K562 (cell line): ENCODE measurements around the gene ATXN1.

ENCODE experiments used
- CHD1 ChIP-seq: fragments of 200-600 bp; sonication (generic); IDR thresholded peaks from one replicate; pipeline ENCODE4 v1.6.1; 2012; ENCODE audit warnings: mild to moderate bottlenecking, moderate library complexity, low read length, inconsistent platforms
- RBM39 ChIP-seq: fragments of 200-400 bp; formaldehyde crosslinking; optimal IDR thresholded peaks from 2 replicates; pipeline ENCODE3; 2018; ENCODE audit warnings: low read depth, low read length
- TF ChIP-seq, protein P1 (sequence below), 3 experiments: IDR thresholded peaks in 2 of 3; conservative IDR thresholded peaks in 1 of 3; 2 replicates each; pipeline ENCODE4 v1.5.1; 2011 to 2012; ENCODE audit warnings: low read length in 3 of 3, mild to moderate bottlenecking in 3 of 3, control low read depth in 2 of 3, improper control_type of control experiment in 1 of 3, inconsistent platforms in 1 of 3, low read depth in 1 of 3, mixed read lengths in 1 of 3, moderate library complexity in 1 of 3; ENCODE audit not compliant: insufficient read depth in 2 of 3

DNA sequence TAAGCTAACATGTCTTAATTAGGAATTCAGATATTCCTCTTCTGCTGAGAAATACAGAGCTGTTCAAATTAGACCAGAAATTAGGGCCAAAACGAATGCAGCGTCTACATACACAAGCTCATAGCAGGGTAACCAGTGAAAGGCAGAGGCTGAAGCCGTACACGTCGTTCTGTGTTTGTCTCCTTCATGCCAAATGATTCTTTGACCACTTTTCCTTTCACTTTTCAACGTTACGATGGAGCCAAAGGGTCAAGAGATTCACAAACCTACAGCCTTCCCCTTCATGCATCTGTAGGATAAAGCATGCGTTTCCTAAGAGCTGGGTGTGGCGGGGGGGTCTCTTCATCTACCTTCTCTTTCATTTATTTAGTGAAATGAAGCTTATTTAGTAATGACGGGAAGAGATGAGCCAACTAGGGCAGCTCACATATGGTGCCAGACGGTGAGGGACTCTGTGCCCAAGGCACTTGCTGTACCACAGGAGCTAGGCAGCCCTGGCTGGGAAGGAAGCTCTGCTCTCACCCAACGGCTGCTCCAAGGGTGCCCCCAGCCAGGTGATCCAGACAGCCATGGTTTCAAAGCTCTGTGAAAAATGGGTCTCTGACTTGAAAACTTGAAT is 178.0 kb downstream of the ATXN1 start:
- TF ChIP-seq RBM39 (no peak), CHD1 (no peak)
- TF ChIP-seq, protein P1, sequence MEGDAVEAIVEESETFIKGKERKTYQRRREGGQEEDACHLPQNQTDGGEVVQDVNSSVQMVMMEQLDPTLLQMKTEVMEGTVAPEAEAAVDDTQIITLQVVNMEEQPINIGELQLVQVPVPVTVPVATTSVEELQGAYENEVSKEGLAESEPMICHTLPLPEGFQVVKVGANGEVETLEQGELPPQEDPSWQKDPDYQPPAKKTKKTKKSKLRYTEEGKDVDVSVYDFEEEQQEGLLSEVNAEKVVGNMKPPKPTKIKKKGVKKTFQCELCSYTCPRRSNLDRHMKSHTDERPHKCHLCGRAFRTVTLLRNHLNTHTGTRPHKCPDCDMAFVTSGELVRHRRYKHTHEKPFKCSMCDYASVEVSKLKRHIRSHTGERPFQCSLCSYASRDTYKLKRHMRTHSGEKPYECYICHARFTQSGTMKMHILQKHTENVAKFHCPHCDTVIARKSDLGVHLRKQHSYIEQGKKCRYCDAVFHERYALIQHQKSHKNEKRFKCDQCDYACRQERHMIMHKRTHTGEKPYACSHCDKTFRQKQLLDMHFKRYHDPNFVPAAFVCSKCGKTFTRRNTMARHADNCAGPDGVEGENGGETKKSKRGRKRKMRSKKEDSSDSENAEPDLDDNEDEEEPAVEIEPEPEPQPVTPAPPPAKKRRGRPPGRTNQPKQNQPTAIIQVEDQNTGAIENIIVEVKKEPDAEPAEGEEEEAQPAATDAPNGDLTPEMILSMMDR (IDR thresholded peaks at IDR 0.05 in 2 of 3, conservative IDR thresholded peaks at IDR 0.05 in 1 of 3; ENCODE audit: insufficient read depth in 2 of 3, low read depth in 1 of 3, low read length in 3 of 3), result no peak
